ACHN (cell line): ENCODE measurements around the gene NTNG1.
A peak's percentile ranks its signal among the peaks of the same experiment; 100 is the strongest.
"Not testable (repeated sequence)": the region's sequence is repeated elsewhere in the genome, so short reads cannot be mapped to it uniquely, and the experiment has no call there.

Experiments
- DNase-seq: peaks from one replicate; pipeline ENCODE4 v3.0.0-alpha.2; 2015
- in situ Hi-C: cut with HindIII; loops from 2 replicates; pipeline ENCODE4 v1.10.0; 2017; ENCODE audit warnings: low sequenced_read_pairs, low pct_ligation_motif_present, low pct_unique_long_range_greater_than_20kb

NTNG1 gene

DNA sequence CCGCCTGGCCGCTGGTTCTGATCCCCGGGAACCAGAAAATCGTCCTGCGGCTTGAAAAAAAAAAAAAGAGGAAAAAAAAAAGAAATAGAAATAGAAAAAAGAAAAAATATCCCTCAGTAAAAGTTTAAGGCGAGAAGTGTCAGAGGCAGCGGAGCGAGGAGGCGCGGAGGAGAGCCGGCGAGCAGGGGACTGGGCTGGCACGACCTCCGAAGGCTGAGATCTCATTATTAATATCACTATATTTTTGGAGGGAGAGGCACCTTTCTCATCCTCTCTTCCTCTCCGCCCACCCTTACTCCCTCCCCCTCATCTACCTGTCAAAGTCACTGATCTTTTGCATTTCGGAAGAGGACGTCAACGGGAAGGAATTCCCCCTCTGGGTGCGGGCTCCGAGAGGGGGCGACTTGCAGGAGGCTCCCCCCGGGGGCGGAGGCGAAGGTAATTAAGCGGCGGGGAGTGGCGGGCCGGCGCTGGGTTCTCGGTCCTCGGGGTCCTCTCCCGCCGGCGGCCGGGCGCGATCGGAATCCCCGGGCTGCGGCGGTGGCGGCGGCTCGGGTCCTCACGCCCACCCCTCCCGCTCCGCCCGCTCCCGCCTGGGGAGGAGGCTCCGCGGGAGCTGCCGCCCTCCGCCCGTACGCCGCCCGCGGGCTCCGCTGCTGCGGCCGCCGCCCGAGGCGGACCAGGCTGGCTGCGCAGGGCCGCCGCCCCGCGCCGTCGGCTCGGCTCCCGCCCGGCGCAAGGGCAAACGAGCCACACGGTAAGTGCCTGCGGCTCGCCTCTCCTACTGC lies at the start of gene NTNG1:
NTNG1 (plus strand) TSS at position 337 of the 788 bp plus-strand sequence.
- in situ Hi-C loops: no loop called here

DNA sequence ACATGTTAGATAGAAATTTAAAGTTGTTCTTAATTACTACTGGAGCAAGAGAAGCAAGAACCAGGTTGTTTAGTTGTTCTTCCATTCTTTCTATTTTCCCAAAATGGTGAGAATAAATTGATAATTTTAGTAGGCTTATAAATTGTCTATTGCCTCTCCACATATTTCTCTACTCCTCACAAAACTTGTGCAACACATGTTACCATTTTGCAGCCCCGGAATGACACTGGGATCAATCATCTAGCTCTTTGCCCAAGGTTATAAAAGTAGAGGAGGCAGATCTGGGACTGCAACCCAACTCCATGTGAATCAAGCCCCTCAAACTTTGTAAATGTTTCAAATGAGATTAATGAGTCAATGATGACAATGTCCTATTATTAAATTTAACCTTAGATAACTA lies 49.4 kb upstream of the NTNG1 start:
- DNase-seq: no peak
- in situ Hi-C loops: no loop called here

More for the DNA sequence above, at the start of gene NTNG1:
- peak; percentile 18 for DNase-seq

DNA sequence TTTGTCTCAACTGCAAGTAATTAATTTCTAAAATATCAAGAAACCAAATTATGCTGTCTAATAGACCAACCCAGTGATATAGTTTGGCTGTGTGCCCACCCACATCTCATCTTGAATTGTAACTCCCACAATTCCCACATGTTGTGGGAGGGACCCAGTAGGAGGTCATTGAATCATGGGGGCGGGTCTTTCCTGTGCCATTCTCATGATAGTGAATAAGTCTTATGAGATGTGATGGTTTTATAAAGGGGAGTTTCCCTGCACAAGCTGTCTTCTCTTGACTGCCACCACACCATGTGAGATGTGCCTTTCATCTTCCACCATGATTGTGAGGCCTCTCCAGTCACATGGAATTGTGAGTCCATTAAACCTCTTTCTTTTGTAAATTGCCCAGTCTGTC lies 47.4 kb upstream of the NTNG1 start:
- in situ Hi-C loops, DNase-seq: not testable (repeated sequence)

DNA sequence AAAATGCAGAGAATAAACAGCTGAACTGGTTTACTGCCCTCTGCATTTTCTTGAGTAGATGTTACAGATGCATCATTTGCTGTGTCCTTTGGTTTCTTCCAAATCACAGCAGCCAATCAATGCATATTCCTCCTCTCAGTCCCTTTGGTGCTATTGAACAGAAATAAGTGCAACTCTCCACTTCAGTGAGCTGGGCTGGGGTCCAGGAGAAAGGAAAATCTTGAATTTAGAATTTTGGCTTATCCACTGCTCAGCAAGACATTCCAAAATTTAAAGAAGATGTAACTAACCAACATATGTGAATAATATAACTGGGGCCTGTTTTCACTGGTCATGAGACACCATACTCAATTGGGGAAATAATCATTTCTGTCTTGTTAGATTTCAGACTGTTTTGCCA lies 45.2 kb upstream of the NTNG1 start:
- in situ Hi-C loops: no loop called here
- no peak for DNase-seq

DNA sequence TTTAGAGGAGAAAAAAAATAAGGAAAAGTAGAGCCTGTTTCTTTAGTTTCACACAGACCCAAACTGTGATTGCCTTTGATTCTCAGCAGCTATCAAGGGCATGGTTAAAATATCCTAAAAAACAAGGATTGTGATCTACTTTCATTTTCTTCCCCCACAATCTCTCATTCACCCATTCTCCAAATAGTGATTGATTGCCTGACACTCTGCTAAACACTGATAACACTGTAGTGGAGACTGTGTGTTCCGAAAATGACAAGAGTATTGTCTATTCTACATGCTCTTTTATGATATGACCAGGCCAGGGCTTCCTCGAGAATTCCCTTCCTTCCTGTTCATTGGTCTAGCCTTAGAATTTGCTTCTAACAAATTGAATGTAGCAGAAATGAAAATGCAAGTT lies 44.1 kb upstream of the NTNG1 start:
- DNase-seq: no peak
- in situ Hi-C loops: no loop called here

DNA sequence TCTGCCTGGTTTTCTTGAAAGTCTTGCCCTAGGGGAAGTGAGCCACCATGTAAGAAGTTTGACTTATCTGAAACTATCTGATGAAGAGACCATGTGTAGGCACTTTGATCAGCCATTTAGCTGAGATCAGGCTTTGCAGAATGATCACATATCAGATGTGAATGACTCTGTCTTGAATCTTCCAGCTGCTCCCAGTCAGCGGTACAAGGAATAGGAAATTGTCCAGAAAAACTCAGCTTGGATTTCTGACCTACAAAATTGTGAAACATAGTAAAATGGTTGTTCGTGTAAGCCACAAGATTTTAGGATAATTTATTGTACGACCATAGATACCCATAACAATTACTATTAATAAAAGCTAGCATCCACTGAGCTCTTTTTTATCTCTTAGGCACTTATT lies 41.9 kb upstream of the NTNG1 start:
- in situ Hi-C loops: no loop called here
- no peak for DNase-seq

DNA sequence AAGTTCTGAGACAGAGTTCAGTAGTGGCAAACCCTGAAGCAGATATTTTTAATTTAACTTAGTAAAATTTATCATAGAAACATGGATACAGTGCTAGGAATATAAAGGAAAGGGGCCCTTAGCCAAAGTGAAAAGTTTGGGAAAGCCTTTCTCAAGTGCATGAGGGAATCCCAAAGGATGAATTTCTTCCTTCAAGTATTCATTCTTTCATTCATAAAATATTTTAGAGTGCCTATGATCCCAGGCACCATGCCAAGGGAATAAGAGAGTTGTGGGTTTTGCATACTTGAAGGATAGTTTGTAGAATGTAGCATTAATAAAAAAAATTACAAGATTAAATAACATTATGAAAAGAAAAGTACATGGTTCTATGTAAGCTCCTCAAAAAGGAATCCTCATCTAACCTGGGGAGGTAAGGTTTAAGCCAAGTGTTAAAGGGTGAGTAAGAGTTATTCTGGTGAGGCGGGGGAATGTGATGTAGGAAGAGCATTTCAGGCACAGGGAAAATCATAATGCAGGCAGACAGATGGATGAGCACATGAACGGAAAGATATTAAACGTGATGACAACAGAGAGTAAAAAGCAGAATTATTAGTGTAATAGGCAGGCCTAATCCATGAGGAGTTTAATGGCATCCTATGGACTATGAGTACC lies 40.4 kb upstream of the NTNG1 start:
- DNase-seq: no peak
- in situ Hi-C loops: no loop called here

DNA sequence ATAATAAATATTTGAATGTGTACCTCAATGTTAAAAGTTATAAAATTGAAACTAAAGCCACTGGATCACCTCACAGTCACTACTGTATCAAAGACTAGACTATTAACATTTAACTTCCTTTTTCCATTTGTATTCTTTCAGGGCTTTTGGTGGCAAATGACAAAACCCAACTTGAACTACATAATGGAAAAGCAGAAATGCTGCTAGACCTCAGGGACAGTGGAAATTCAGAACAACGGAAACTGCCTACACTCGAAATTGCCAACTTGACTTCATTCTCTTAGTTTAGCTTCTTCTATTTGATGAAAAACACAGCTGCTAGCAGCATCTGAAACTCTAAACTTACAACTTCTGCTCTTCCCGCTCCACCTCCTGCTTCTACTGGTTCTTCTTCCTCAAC lies 34.9 kb upstream of the NTNG1 start:
- in situ Hi-C loops: no loop called here
- no peak for DNase-seq

DNA sequence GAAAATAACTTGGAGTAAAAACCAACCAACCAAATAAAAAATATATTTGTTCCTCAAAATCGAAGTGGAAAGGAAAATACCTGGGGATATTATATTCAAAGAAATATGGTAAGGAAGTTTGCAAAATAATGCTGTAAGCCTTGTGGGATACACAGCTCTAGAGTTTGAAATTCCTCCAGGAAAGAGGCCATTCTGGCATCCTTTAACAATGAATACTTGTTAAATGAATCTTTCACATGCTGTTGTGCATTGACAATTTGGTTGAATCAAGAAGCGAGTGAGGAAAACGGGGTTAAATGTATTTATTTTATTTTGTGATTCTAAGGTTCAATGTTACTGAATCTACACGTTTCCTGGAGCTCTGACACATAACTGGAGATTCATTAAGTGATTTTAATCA lies 30.5 kb upstream of the NTNG1 start:
- in situ Hi-C loops: no loop called here
- DNase-seq: no peak

DNA sequence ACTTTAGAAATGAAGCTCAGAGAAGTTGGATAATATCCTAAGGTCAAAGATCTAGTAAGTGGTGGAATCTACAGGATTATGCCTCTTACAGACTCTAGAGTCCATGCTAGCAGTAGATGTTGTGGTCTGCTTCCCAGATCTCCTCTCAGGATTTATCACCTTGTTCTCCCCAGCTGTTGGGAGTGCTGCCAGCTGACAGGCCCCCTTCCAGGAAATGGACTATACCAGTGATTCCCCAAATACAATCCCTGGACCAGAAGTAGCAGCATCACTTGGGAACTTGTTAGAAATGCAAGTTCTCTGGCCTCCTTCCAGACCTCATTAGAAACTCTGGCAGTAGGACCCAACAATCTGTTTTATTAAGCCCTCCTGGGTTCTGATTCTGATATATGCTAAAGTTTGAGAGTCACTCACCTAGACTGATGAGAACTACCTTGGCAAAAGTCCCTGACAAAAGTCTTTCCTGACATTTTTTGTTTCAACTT lies 24.5 kb upstream of the NTNG1 start:
- no peak for DNase-seq
- in situ Hi-C loops: no loop called here

DNA sequence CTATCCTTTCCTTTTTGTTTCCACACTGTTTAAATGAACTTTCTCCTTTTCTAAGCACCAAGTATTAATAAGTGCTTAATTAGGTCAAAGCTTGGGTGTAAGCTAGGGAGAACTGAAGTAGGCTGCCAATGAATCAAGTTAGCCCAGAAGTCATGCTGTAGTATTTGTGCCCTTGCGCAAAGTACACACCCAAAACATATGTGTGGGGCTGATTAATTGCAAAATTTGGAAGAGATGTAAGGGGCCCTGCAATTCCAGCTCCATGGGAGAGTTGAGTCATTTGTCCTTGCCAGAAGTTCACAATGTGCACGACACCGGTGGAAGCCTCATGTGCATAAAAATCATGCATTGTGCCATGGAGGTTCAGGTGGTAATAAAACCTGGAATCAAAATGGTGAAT lies 18.6 kb upstream of the NTNG1 start:
- DNase-seq: no peak
- in situ Hi-C loops: no loop called here

DNA sequence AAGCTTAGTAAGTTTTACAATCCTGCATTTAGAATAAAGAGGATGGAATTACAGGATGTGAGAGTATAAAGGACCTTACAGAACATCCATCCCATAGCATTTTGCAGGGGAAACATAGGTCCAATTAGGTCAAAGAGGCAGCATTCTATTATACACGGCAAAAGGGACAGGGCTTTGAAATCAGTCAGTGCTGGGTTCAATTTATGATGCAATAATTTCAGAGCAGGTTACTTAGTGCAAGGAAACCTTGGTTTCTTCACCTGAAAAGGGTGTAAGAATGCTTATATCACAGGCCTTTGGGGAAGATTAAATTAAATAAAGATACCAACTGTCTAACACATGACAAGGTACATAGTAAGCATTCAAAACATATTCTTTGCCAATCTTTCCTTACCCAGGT lies 17.1 kb upstream of the NTNG1 start:
- in situ Hi-C loops: no loop called here
- DNase-seq: no peak

DNA sequence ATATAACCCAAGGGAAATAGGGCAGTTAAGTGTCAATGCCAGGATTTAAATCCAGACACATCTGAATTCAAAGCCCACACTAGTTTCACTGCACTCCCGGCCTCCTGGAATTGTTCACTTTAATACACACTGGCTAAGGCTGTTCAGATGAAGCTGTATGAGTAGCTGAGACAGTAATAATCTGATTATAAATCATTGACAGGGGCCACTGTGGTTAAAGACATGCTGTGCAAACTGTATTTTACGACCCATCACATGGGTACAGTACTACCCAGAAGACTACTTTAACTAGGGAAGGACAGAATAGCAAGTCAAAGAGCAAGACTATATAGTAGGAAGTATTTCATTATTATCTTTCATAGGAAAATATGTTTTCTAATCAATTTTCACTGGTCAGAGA lies 16.1 kb upstream of the NTNG1 start:
- in situ Hi-C loops: no loop called here
- DNase-seq: peak; percentile 11

DNA sequence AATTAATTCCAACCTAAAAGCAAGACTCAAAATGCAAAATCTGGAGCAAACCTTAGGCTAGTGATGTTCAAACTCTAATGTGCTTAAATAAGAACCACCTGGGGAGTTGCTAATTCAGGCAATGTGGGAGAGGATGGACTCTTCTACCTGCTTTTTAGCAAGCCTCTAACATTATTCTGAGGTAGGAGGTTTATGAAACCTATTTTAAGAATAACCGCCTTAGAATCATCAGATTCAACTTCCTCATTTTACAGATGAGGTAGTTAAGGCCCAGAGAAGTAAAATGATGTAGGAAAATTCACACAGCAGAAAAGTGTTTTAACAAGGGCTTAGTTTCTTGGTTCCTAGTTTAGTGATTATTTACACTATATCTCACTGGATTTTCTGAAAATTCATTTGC lies 8.6 kb upstream of the NTNG1 start:
- in situ Hi-C loops: no loop called here
- DNase-seq: no peak

DNA sequence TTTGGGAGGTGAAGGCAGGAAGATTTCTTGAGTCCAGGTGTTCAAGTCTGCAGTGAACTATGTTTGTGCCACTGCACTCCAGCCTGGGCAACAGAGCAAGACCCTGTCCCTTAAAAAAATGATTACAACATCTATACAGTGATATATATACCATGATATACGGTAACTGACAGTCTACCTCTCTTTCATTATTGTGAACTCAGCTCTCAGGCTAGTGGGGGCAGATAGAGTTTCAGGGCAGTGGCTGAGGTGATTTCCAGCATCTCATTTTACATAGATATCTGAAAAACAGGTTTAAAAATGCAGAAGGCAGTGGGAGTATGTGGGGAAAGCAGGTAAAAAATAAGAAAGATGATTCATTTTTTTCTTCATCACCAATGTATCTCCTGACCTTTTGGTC lies 8.1 kb upstream of the NTNG1 start:
- in situ Hi-C loops: no loop called here
- no peak for DNase-seq

DNA sequence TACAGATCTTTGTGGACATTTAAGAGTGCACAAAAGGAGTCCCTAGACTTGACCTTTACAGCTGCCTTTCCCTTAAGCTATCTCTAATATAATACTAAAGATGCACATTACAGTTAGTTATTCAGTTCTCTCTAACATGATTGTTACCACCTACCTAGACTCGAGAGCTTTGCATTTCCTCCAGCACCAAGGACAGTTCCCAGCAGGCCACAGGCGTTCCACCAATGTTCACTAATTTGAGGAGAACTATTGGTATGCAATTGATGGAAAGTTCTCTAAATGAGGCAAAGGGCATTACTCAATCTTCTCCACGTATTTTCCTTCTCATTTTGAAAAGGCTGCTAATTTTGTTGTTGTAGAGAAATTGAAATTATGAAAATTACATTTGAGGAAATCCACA lies 5.4 kb upstream of the NTNG1 start:
- in situ Hi-C loops: no loop called here

DNA sequence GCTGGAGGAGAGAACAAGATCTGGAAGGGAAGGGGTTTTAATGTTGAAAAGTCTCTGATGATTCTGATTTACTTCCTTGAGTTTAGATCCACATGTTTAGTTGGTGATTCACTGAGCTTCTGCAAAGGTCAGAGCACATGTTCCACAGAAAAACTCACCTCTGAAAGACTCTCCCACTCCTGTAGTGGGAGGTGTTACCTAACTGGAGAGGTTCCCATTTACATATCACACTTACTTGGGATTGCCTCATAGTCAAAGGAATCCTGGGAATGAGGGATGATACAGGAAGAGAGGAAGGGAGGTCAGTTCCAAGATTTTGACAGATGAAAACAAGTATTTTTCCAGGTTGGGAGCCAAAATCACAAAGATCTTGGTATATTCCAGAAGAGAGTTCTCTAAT lies 2.7 kb upstream of the NTNG1 start:
- in situ Hi-C loops: no loop called here
- peak; percentile 9 for DNase-seq

More for the DNA sequence above, 5.4 kb upstream of the NTNG1 start:
- DNase-seq: peak; percentile 59

DNA sequence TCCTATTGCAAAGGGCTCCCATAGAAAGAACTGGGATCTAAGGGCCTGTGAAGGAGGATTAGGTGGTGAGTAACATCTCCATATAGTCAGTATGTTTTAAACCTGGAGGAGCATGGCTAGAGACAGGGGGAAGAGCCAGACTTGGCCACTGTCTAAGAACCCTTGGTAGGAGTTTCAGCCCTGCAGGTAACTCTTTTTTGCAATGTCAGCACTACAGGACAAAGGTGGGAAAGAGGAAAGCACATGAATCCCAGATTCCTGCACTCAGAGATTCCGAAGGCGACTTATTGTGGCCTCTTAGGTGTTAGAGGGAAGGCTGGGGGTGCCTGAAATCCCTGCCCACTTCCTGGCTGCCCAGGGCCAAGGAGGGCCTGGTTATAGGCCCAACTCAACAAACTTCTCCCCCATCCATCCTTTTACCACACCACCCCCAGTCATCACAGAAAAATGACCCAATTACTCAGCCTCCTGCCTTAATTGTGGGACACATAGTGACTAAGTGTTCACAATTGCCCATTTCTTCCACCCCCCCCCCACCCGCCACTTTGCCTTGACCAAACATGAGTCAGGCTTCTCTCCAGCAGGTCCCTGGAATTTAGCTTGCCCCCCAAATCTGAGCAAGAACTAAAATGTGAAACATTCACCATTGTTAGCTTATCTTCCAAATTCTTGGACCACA lies 1.9 kb upstream of the NTNG1 start:
- peak; percentile 49 for DNase-seq
- in situ Hi-C loops: no loop called here

DNA sequence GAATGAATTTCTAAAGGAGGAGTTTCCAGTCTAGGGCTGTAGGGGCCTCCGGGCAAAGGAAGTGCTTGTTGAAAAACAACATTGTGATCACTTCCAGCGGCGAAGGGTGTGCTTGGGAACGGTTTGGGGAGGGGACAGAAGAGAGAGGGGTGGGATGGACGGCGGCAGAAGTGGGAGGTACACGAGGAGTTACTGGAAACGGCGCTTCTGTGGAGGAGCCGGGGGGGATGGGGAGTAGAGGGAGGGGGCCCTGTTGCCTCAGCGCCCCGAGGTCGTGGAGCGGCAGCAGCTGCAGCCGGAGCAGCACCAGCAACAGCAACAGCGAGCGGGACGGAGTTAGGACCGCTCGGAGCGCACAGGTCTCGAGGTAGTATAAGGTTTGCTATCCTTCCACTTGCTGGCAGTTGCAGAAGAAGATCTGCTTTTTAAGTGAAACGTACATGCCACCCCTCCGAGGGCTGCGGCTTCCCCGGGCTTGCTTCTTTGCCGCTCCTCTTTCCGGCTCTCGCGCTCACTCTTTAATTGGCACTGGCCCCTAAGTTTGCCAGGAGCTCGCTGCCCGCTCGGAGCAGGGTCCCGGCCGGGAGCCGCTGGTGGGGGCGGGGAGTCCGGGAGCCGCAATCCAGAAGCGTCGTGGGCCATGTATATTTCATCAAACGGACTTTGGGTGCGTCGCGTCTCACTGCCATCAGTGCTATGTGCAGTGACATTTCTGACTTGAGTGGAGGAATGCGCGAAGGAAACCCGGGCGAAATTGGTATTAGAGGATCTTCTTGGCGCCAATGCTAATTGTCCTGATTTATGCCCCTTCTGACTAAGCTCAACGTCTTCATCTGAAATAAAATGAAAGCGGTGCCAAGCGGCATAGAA lies 771 bp upstream of the NTNG1 start:
- DNase-seq: peak; percentile 71
- in situ Hi-C loops: no loop called here
